DLD1 (cell line): ENCODE data around the gene PCBP2.
"Not testable (repeated sequence)": the region's sequence is repeated elsewhere in the genome, so short reads cannot be mapped to it uniquely, and the experiment has no call there.

ENCODE experiments used
- in situ Hi-C: cut with HindIII; loops from 2 replicates; pipeline ENCODE4 v1.10.0; 2017; ENCODE audit warnings: low sequenced_read_pairs

Gene PCBP2

GRCh38 chr12:53451661-53452158 lies at the start of gene PCBP2:
TSS of gene PCBP2 (plus strand) at chr12:53452102. CDS start at chr12:53454801, 2,699 bp downstream.
- in situ Hi-C loops: no loop called here

GRCh38 chr12:53402351-53402750 lies 49.6 kb upstream of the PCBP2 start:
- in situ Hi-C loops: not testable (repeated sequence)

DNA sequence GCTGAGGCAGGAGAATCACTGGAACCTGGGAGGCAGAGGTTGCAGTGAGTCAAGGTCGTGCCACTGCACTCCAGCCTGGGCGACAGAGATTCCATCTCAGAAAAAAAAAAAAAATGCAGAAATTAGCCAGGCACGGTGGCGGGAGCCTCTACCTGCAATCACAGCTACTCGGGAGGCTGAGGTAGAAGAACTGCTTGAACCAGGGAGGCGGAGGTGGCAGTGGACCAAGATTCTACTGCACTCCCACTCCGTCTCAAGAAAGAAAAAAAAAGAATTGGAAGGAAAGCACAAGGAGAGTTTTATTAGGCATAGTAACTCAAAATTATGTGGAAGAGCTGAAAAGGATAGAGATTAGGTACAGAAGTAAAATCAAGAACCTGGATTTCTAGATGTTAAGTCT lies 49.0 kb upstream of the PCBP2 start:
- in situ Hi-C loops: no loop called here

DNA sequence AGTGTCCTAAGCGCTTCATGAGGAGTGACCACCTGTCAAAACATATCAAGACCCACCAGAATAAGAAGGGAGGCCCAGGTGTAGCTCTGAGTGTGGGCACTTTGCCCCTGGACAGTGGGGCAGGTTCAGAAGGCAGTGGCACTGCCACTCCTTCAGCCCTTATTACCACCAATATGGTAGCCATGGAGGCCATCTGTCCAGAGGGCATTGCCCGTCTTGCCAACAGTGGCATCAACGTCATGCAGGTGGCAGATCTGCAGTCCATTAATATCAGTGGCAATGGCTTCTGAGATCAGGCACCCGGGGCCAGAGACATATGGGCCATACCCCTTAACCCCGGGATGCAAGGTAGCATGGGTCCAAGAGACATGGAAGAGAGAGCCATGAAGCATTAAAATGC lies 41.0 kb upstream of the PCBP2 start:
- in situ Hi-C loops: no loop called here

DNA sequence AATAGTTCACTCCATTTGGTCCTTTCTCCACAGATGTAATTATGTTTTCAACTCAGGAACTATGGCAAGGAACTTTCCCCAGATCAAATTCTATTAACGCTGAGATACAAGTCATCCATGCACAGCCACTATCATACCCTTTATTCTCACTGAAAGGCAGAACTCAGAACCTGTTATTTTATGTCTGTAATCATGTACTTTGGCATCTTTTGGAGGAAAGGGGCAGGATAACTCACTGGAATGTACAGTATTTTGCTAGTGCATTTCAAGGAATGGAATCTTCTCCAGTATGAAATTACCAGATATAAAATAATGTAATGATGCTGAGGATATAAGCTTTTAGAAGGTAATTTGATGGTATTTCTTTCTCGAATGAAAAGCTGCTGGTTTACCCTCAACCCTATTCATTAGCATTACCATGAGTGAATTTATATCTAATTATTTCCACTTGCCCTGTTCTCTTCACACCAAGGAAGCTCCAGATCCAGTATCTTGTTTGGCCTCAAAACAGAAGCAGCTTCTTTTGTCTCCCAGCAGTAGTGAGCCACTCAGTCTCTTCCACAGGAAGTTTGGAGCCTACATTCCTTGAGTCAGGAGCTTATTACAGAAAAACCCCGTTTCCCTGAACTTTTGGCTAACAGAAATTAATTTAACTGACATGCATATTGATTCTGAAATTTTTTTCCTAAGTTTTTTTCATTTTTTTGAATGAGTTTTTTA lies 38.3 kb upstream of the PCBP2 start:
- in situ Hi-C loops: no loop called here

DNA sequence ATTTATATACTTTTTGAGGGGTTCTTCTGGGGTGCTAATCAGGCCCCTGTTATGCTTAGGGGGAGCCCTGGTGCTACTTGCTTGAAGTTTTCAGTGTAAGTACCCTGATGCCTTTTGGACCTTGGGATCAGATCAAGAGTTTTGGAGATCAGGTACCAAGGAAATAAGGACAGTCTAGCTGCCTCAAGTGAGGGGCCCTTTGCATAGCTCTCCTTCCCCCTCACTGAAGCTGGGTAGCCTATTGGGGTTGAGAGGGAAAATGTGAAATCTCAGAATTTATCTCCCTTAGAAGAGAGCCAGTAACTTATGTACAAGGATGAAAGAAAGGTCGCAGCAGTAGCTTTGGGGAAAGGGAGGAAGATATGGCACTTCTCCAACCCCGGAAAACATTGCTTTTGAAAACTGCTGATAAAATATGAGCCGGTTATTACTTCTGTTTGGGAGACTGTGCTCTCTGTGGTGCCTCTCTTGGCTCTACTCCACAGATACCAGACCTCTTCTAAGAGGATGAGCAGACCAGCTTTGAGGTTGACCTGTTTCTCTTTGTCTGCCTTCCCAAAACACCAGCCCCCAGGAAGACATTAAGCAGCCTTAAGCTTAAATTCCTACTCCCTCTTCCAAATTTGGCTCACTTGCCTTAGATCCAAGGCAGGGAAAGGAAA lies 37.0 kb upstream of the PCBP2 start:
- in situ Hi-C loops: no loop called here

- in situ Hi-C loops: not testable (repeated sequence)
These were observed 36.0 kb upstream of the PCBP2 start for GRCh38 chr12:53415752-53416389.

DNA sequence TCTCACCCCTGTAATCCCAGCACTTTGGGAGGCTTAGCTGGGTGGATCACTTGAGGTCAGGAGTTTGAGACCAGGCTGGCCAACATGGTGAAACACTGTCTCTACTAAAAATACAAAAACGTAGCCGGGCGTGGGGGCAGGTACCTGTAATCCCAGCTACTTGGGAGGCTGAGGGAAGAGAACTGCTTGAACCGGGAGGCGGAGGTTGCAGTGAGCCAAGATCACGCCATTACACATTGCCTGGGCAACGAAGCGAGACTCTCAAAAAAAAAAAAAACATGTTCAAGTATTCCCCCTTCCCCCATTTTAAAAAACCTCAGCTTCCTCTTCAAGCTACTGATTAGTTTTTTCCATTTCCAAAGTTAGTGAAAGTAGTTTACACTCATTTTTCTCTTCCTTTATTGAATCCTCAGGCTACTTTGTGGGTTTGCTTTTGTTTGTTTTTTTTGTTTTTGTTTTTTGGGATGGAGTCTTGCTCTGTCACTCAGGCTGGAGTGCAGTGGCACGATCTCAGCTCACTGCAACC lies 34.5 kb upstream of the PCBP2 start:
- in situ Hi-C loops: not testable (repeated sequence)

GRCh38 chr12:53418221-53418620 lies 33.7 kb upstream of the PCBP2 start:
- in situ Hi-C loops: no loop called here

DNA sequence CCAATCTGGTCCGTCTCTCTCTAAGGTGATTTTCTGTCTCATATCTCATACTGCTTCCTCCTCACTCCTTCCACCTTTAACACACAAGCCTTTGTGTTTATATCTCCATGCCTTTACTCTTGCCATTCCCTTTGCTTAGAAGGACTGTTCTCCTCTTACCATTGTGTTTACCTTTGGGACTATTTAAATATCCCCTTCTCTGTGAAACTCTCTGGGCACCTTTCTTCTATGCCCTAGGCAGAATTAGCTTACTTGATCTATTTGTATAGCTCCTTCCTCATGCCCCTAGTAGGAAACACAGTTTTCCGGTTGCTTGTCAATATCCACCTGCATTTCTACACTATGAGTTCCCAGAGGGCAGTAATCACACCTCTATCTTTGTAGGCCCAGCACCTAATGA lies 32.1 kb upstream of the PCBP2 start:
- in situ Hi-C loops: no loop called here

DNA sequence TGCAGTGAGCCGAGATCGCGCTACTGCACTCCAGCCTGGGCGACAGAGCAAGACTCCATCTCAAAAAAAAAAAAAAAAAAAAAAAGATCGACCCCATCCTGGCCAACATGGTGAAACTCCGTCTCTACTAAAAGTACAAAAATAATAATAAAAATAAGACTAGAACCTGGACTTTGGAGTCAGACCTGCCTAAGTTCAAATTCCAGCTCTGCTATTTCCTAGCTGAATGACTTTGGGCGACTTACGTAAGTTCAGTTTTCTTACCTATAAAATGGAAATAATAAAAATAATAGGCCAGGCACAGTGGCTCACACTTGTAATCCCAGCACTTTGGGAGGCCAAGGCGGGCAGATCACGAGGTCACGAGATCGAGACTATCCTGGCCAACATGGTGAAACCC lies 29.7 kb upstream of the PCBP2 start:
- in situ Hi-C loops: not testable (repeated sequence)

DNA sequence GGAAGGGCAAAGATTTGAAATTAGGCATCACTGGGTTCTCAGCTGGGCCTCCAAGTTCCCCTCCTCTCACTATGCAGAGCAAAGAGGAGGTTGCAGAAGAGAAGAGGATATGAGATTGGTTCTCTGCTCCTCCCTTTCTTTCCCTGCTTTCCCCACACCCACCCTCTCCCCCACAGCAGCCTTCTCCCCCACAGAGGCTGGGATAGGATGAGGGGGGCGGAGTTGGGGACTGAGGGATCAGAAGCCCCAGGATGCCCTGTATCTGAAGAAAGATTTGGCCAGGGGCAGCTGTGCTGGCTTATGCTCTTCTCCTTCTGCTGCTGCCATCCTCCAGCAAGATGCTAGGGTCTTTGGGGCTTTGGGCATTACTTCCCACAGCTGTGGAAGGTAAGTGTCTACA lies 28.3 kb upstream of the PCBP2 start, which contains the start of gene AMHR2:
Gene AMHR2, plus strand, starts transcription at position 259 of the 400 bp plus-strand sequence. Its CDS starts 80 bp downstream, at position 339.
- in situ Hi-C loops: no loop called here

DNA sequence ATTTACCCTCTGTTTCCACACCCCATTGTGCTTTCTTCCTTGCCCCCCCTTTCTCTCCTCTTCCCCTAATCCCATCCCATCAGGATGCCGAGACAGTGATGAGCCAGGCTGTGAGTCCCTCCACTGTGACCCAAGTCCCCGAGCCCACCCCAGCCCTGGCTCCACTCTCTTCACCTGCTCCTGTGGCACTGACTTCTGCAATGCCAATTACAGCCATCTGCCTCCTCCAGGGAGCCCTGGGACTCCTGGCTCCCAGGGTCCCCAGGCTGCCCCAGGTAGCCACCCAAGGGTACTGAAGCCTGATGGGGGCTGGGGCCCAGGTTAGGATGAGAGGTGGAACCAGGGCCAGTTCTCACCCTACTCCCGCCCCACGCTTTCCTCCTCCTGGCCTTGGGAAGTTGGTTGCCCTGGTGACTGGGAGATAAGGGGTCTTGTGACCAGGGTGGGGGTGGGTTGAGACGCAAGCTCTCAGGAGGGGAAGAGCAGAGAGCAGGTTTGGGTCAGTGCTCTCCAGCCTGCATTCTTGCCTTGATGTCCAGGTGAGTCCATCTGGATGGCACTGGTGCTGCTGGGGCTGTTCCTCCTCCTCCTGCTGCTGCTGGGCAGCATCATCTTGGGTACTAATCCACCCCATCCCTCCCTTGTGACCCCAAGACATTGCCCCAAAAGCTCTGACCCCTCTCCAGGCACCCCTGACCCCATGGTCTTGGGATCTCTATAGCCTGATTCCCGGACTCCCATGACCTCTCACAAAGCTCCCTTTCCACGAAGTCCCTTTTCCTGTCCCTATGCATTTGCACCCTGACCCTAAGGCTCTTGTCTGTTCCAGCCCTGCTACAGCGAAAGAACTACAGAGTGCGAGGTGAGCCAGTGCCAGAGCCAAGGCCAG lies 27.0 kb upstream of the PCBP2 start:
- in situ Hi-C loops: no loop called here

DNA sequence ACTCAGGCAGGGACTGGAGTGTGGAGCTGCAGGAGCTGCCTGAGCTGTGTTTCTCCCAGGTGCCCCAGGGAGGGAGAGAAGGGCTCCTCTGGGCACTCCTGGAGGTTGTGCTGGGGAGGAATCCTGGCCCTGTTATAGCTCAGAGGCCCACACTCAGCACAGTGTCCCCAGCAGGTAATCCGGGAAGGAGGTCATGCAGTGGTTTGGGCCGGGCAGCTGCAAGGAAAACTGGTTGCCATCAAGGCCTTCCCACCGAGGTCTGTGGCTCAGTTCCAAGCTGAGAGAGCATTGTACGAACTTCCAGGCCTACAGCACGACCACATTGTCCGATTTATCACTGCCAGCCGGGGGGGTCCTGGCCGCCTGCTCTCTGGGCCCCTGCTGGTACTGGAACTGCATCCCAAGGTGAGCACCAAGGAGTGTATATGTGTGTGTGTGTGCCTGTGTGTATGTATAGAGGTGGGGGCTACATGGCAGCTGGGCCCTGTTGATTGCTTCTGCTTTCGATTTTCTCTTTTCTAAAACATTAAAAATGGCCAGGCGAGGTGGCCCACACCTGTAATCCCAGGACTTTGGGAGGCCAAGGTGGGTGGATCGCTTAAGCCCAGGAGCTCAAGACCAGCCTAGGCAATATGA lies 26.3 kb upstream of the PCBP2 start:
- in situ Hi-C loops: no loop called here

- in situ Hi-C loops: no loop called here
These were observed 23.9 kb upstream of the PCBP2 start for GRCh38 chr12:53427905-53428594.

DNA sequence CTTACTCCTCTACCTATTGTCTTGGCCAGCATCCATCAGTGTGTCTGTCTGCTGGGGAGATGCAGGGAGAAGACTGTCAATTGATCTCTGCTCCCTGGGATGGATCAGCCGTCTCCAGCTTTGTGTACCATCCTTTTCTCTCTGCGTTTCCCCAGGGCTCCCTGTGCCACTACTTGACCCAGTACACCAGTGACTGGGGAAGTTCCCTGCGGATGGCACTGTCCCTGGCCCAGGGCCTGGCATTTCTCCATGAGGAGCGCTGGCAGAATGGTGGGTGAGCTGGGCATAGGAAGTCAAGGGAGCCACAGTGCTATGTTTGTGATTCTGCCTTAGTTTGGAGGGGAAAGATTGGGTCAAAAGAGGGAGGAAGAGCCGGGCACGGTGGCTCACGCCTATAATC lies 23.2 kb upstream of the PCBP2 start:
- in situ Hi-C loops: no loop called here

- in situ Hi-C loops: no loop called here
These were observed 21.8 kb upstream of the PCBP2 start for GRCh38 chr12:53430116-53430515.

- in situ Hi-C loops: no loop called here
These were observed 20.7 kb upstream of the PCBP2 start for GRCh38 chr12:53431187-53431586.

GRCh38 chr12:53435326-53435725 lies 16.6 kb upstream of the PCBP2 start:
- in situ Hi-C loops: not testable (repeated sequence)
